Activated naive CD8-positive, alpha-beta T cell treated with anti-CD3 and anti-CD28 coated beads, Interleukin-2, amount 10 ng/mL, durations not matched to agents 7 days and 5 days (primary cell): ENCODE results near the gene SLC66A3. TPM values are rescaled to one million over a fixed set of nuclear protein-coding genes. Genes with fewer than 3 reads are reported as not detected.

Experiments
- ATAC-seq: fragments of 150-1000 bp; cut with Tn5 transposase; one replicate; pipeline ENCODE4 v1.10.0; 2021; ENCODE audit warnings: low read depth, moderate library complexity
- POLR2A ChIA-PET: fragments of 350-600 bp; sonication (Branson Sonifier 250); formaldehyde crosslinking; loops from one replicate; lab custom pipeline; 2021; ENCODE audit warnings: antibody characterized with exemption; lab: Charles Lee
- DNase-seq: peaks from one replicate; pipeline ENCODE4 v3.0.0; 2021
- H3K27ac Mint-ChIP-seq: one replicate; pipeline ENCODE4 v1.8.0; 2022; ENCODE audit warnings: mild to moderate bottlenecking, mixed read lengths
- H3K27me3 Mint-ChIP-seq: one replicate; pipeline ENCODE4 v1.8.0; 2022; ENCODE audit warnings: mild to moderate bottlenecking, moderate library complexity, mixed read lengths
- H3K36me3 Mint-ChIP-seq: one replicate; pipeline ENCODE4 v1.8.0; 2021; ENCODE audit warnings: mild to moderate bottlenecking, mixed read lengths
- H3K4me1 Mint-ChIP-seq: one replicate; pipeline ENCODE4 v1.8.0; 2021; ENCODE audit warnings: mixed read lengths
- H3K4me3 Mint-ChIP-seq: one replicate; pipeline ENCODE4 v1.8.0; 2022; ENCODE audit warnings: mild to moderate bottlenecking, moderate library complexity, mixed read lengths
- H3K9me3 Mint-ChIP-seq: one replicate; pipeline ENCODE4 v1.8.0; 2021; ENCODE audit warnings: mixed read lengths
- total RNA-seq, 2 experiments: library from RNA; stranded (reverse); gene quantifications; one replicate each; pipeline ENCODE4 v1.2.3, GENCODE V29; 2021

SLC66A3 gene
- 10 to 100 TPM; 19.0 to 20.8 TPM for total RNA-seq

- H3K4me3 Mint-ChIP-seq: peak within 1 kb of the TSS; percentile 83
- DNase-seq (no peak), ATAC-seq (peak; percentile 88)
- peak within 1 kb of the TSS; percentile 89 for H3K27ac Mint-ChIP-seq
- POLR2A ChIA-PET: interaction anchor here (1.0 to 2.4 kb wide), 7 partner anchors 10 to 343 kb away, joined by 3 to 17 read pairs (median 4); partner anchors contain the start of genes PDIA6 and ROCK2
- H3K36me3 Mint-ChIP-seq: no peaks in the 10 kb centered on the region
- H3K4me1 Mint-ChIP-seq: peaks cover 9% of the 10 kb centered on the region
- H3K9me3 Mint-ChIP-seq: no peaks in the 10 kb centered on the region
- H3K27me3 Mint-ChIP-seq: peaks cover 5% of the 10 kb centered on the region
These were observed at the start of gene SLC66A3 for GRCh38 chr2:11155381-11156035. Gene SLC66A3, plus strand, starts transcription at chr2:11155467. Its CDS starts 80 bp downstream, at chr2:11155547.

- Mint-ChIP-seq H3K9me3 (peaks cover 6% of the 10 kb centered on the region), H3K27ac (no peak overlapping the region)
These were observed 46.3 kb upstream of the SLC66A3 start for GRCh38 chr2:11109002-11109401.

GRCh38 chr2:11112870-11113428 is 42.3 kb upstream of the SLC66A3 start:
- no peak overlapping the region for H3K27ac Mint-ChIP-seq
- DNase-seq (no peak), ATAC-seq (no peak)
- H3K9me3 Mint-ChIP-seq: peaks cover 6% of the 10 kb centered on the region
- H3K27me3 Mint-ChIP-seq: peaks cover 5% of the 10 kb centered on the region
- peaks cover 2% of the 10 kb centered on the region for H3K4me1 Mint-ChIP-seq
- no peak overlapping the region for H3K4me3 Mint-ChIP-seq
- no peaks in the 10 kb centered on the region for H3K36me3 Mint-ChIP-seq
- POLR2A ChIA-PET: no interaction called here

More at GRCh38 chr2:11109002-11109401, 46.3 kb upstream of the SLC66A3 start:
- POLR2A ChIA-PET: no interaction called here
- DNase-seq (no peak), ATAC-seq (no peak)
- Mint-ChIP-seq H3K36me3 (no peaks in the 10 kb centered on the region), H3K27me3 (peaks cover 5% of the 10 kb centered on the region), H3K4me3 (no peak overlapping the region), H3K4me1 (peaks cover 2% of the 10 kb centered on the region)

- no peaks in the 10 kb centered on the region for H3K4me1 Mint-ChIP-seq
- no peak for DNase-seq
- no peak for ATAC-seq
- peaks cover 2% of the 10 kb centered on the region for H3K9me3 Mint-ChIP-seq
- H3K27ac Mint-ChIP-seq: no peak overlapping the region
- no peaks in the 10 kb centered on the region for H3K36me3 Mint-ChIP-seq
- no peak overlapping the region for H3K4me3 Mint-ChIP-seq
- POLR2A ChIA-PET: no interaction called here
- H3K27me3 Mint-ChIP-seq: peaks cover 2% of the 10 kb centered on the region
These were observed 37.5 kb upstream of the SLC66A3 start for GRCh38 chr2:11117776-11118175.

GRCh38 chr2:11118761-11119160 is 36.5 kb upstream of the SLC66A3 start:
- peaks cover 2% of the 10 kb centered on the region for H3K27me3 Mint-ChIP-seq
- no peak for ATAC-seq
- H3K27ac Mint-ChIP-seq: no peak overlapping the region
- DNase-seq: no peak
- H3K4me1 Mint-ChIP-seq: no peaks in the 10 kb centered on the region
- POLR2A ChIA-PET: no interaction called here
- H3K36me3 Mint-ChIP-seq: no peaks in the 10 kb centered on the region
- peaks cover under 1% of the 10 kb centered on the region for H3K9me3 Mint-ChIP-seq
- no peak overlapping the region for H3K4me3 Mint-ChIP-seq

- POLR2A ChIA-PET: no interaction called here
- ATAC-seq: no peak
- Mint-ChIP-seq H3K4me3 (no peak overlapping the region), H3K27ac (no peak overlapping the region), H3K9me3 (no peaks in the 10 kb centered on the region), H3K4me1 (peaks cover 1% of the 10 kb centered on the region), H3K36me3 (no peaks in the 10 kb centered on the region), H3K27me3 (no peaks in the 10 kb centered on the region)
- no peak for DNase-seq
These were observed 34.0 kb upstream of the SLC66A3 start for GRCh38 chr2:11121099-11121822.

- H3K4me1 Mint-ChIP-seq: peaks cover 1% of the 10 kb centered on the region
- DNase-seq (no peak), ATAC-seq (no peak)
- H3K9me3 Mint-ChIP-seq: no peaks in the 10 kb centered on the region
- H3K27ac Mint-ChIP-seq: no peak overlapping the region
- no peaks in the 10 kb centered on the region for H3K27me3 Mint-ChIP-seq
- H3K4me3 Mint-ChIP-seq: no peak overlapping the region
- no peaks in the 10 kb centered on the region for H3K36me3 Mint-ChIP-seq
- POLR2A ChIA-PET: no interaction called here
These were observed 33.5 kb upstream of the SLC66A3 start for GRCh38 chr2:11121823-11122155.

GRCh38 chr2:11122380-11122779 is 32.9 kb upstream of the SLC66A3 start:
- POLR2A ChIA-PET: no interaction called here
- no peaks in the 10 kb centered on the region for H3K36me3 Mint-ChIP-seq
- peaks cover 1% of the 10 kb centered on the region for H3K4me1 Mint-ChIP-seq
- no peaks in the 10 kb centered on the region for H3K9me3 Mint-ChIP-seq
- H3K4me3 Mint-ChIP-seq: no peak overlapping the region
- no peaks in the 10 kb centered on the region for H3K27me3 Mint-ChIP-seq
- DNase-seq (no peak), ATAC-seq (no peak)
- no peak overlapping the region for H3K27ac Mint-ChIP-seq

- Mint-ChIP-seq H3K27ac (no peak overlapping the region), H3K9me3 (no peaks in the 10 kb centered on the region), H3K4me1 (peaks cover 1% of the 10 kb centered on the region), H3K36me3 (no peaks in the 10 kb centered on the region), H3K4me3 (no peak overlapping the region), H3K27me3 (no peaks in the 10 kb centered on the region)
- POLR2A ChIA-PET: no interaction called here
- ATAC-seq: no peak
- no peak for DNase-seq
These were observed 32.1 kb upstream of the SLC66A3 start for GRCh38 chr2:11123001-11123809.

GRCh38 chr2:11123856-11124759 is 31.2 kb upstream of the SLC66A3 start:
- ATAC-seq (peak; percentile 66), DNase-seq (peak; percentile 74)
- Mint-ChIP-seq H3K4me1 (peaks cover 1% of the 10 kb centered on the region), H3K27ac (no peak overlapping the region), H3K9me3 (no peaks in the 10 kb centered on the region), H3K4me3 (no peak overlapping the region), H3K36me3 (no peaks in the 10 kb centered on the region), H3K27me3 (no peaks in the 10 kb centered on the region)
- POLR2A ChIA-PET: no interaction called here

- Mint-ChIP-seq H3K9me3 (no peaks in the 10 kb centered on the region), H3K27ac (no peak overlapping the region), H3K4me3 (no peak overlapping the region), H3K27me3 (peaks cover 2% of the 10 kb centered on the region), H3K36me3 (no peaks in the 10 kb centered on the region), H3K4me1 (peaks cover 3% of the 10 kb centered on the region)
- POLR2A ChIA-PET: no interaction called here
- DNase-seq (no peak), ATAC-seq (no peak)
These were observed 30.6 kb upstream of the SLC66A3 start for GRCh38 chr2:11124760-11125068.

- DNase-seq (no peak), ATAC-seq (no peak)
- POLR2A ChIA-PET: no interaction called here
- Mint-ChIP-seq H3K4me1 (peaks cover 13% of the 10 kb centered on the region), H3K9me3 (no peaks in the 10 kb centered on the region), H3K4me3 (no peak overlapping the region), H3K27me3 (peaks cover 2% of the 10 kb centered on the region), H3K27ac (no peak overlapping the region), H3K36me3 (no peaks in the 10 kb centered on the region)
These were observed 27.5 kb upstream of the SLC66A3 start for GRCh38 chr2:11127761-11128160.
